Gastroesophageal sphincter (tissue), 4 donors: ENCODE data around the gene MAP7. TPM values are rescaled to one million over a fixed set of nuclear protein-coding genes. Genes with fewer than 3 reads are reported as not detected.

Source experiments
- ATAC-seq: fragments of 150-250 bp; one replicate; pipeline ENCODE4 v1.9.1; 2016; ENCODE audit warnings: mild to moderate bottlenecking, moderate library complexity
- H3K27ac ChIP-seq, 4 donors: fragments of 200-600 bp; sonication (generic) in 3 of 4; 1 replicate in 3 of 4; 2 replicates in 1 of 4; pipeline ENCODE4 v1.5.1; 2016 to 2019
- H3K27me3 ChIP-seq: fragments of 200-600 bp; sonication (generic); one replicate; pipeline ENCODE4 v1.5.1; 2019
- H3K36me3 ChIP-seq, 2 donors: fragments of 200-600 bp; sonication (generic); one replicate each; pipeline ENCODE4 v1.5.1; 2019; ENCODE audit warnings: control low read depth in 1 of 2
- H3K4me1 ChIP-seq, 3 donors: fragments of 200-600 bp; sonication (generic); 1 replicate in 2 of 3; 2 replicates in 1 of 3; pipeline ENCODE4 v1.5.1; 2016 to 2019; ENCODE audit warnings: control low read depth in 2 of 3
- H3K4me3 ChIP-seq, 2 donors: fragments of 200-600 bp; sonication (generic); one replicate each; pipeline ENCODE4 v1.5.1; 2019; ENCODE audit warnings: mild to moderate bottlenecking in 1 of 2, moderate library complexity in 1 of 2
- H3K9me3 ChIP-seq, 3 donors: fragments of 200-600 bp; sonication (generic); one replicate each; pipeline ENCODE4 v1.5.1; 2017 to 2019; ENCODE audit warnings: control low read depth in 2 of 3
- EP300 ChIP-seq: sonication (generic); formaldehyde crosslinking; IDR thresholded peaks from one replicate; pipeline ENCODE4 v1.6.1; 2017; ENCODE audit warnings: antibody characterized with exemption, mild to moderate bottlenecking
- POLR2A ChIP-seq, 2 donors: fragments of 450-650 bp; IDR thresholded peaks; one replicate each; pipeline ENCODE4 v1.6.1; 2017; ENCODE audit warnings: antibody characterized with exemption in 2 of 2, mild to moderate bottlenecking in 2 of 2, moderate library complexity in 1 of 2
- POLR2AphosphoS5 ChIP-seq: sonication (generic); formaldehyde crosslinking; IDR thresholded peaks from one replicate; pipeline ENCODE4 v1.6.1; 2017; ENCODE audit warnings: antibody characterized with exemption
- WGBS, 2 donors: methylation state at CpG; one replicate each; pipeline ENCODE4 v1.1.5; 2018; ENCODE audit warnings: low coverage in 1 of 2; 5-methylcytosine and 5-hydroxymethylcytosine counted together
- total RNA-seq, 4 donors: library from RNA; depleted of rRNA; stranded (reverse); fragments of >200 nt; gene quantifications; one replicate each; pipeline ENCODE4 v1.1.0, GENCODE V29; 2016
- TF ChIP-seq, protein P1 (sequence below), 4 experiments: fragments of 200-600 bp in 2 of 4; fragments of 450-650 bp in 2 of 4; sonication (generic) in 1 of 4; IDR thresholded peaks; one replicate each; pipeline ENCODE4 v1.5.1; 2017 to 2019; ENCODE audit warnings: antibody characterized with exemption in 4 of 4, mild to moderate bottlenecking in 2 of 4, moderate library complexity in 2 of 4

Gene MAP7
- total RNA-seq, 4 donors from 2014 or later: 1.1 to 6.7 (median 4.3) TPM

- TF ChIP-seq, protein P1, sequence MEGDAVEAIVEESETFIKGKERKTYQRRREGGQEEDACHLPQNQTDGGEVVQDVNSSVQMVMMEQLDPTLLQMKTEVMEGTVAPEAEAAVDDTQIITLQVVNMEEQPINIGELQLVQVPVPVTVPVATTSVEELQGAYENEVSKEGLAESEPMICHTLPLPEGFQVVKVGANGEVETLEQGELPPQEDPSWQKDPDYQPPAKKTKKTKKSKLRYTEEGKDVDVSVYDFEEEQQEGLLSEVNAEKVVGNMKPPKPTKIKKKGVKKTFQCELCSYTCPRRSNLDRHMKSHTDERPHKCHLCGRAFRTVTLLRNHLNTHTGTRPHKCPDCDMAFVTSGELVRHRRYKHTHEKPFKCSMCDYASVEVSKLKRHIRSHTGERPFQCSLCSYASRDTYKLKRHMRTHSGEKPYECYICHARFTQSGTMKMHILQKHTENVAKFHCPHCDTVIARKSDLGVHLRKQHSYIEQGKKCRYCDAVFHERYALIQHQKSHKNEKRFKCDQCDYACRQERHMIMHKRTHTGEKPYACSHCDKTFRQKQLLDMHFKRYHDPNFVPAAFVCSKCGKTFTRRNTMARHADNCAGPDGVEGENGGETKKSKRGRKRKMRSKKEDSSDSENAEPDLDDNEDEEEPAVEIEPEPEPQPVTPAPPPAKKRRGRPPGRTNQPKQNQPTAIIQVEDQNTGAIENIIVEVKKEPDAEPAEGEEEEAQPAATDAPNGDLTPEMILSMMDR (IDR thresholded peaks at IDR 0.05): no peak
- TF ChIP-seq POLR2AphosphoS5 (no peak), POLR2A (IDR thresholded peaks at IDR 0.05) (no peak), EP300 (no peak)
- WGBS, 2 donors: 60 to 79% methylated on average over 3 to 5 of the region's 5 CpGs
- Histone ChIP-seq H3K36me3 (no peaks in the 10 kb centered on the region), H3K27me3 (no peaks in the 10 kb centered on the region), H3K4me3 (no peak overlapping the region), H3K4me1 (no peaks in the 10 kb centered on the region), H3K27ac (no peak overlapping the region), H3K9me3 (no peaks in the 10 kb centered on the region)
- ATAC-seq: no peak
These were observed 44.0 kb downstream of the MAP7 start for GRCh38 chr6:136506124-136506799.

GRCh38 chr6:136503303-136504029 lies 46.8 kb downstream of the MAP7 start:
- Histone ChIP-seq H3K4me3 (no peak overlapping the region), H3K4me1 (no peaks in the 10 kb centered on the region), H3K27me3 (no peaks in the 10 kb centered on the region), H3K9me3 (no peaks in the 10 kb centered on the region), H3K36me3 (no peaks in the 10 kb centered on the region), H3K27ac (no peak overlapping the region)
- WGBS, 2 donors: 52 to 67% methylated on average over 6 of the region's 6 CpGs
- TF ChIP-seq, protein P1 (IDR thresholded peaks at IDR 0.05): no peak
- TF ChIP-seq POLR2AphosphoS5 (no peak), POLR2A (IDR thresholded peaks at IDR 0.05) (no peak), EP300 (no peak)
- no peak for ATAC-seq

GRCh38 chr6:136502786-136503185 lies 47.4 kb downstream of the MAP7 start:
- Histone ChIP-seq H3K27me3 (no peaks in the 10 kb centered on the region), H3K4me3 (no peak overlapping the region), H3K36me3 (no peaks in the 10 kb centered on the region), H3K9me3 (no peaks in the 10 kb centered on the region), H3K4me1 (no peaks in the 10 kb centered on the region), H3K27ac (no peak overlapping the region)
- ATAC-seq: no peak
- no peak for TF ChIP-seq POLR2A (IDR thresholded peaks at IDR 0.05)
- TF ChIP-seq, protein P1 (IDR thresholded peaks at IDR 0.05): no peak
- no peak for TF ChIP-seq POLR2AphosphoS5

DNA sequence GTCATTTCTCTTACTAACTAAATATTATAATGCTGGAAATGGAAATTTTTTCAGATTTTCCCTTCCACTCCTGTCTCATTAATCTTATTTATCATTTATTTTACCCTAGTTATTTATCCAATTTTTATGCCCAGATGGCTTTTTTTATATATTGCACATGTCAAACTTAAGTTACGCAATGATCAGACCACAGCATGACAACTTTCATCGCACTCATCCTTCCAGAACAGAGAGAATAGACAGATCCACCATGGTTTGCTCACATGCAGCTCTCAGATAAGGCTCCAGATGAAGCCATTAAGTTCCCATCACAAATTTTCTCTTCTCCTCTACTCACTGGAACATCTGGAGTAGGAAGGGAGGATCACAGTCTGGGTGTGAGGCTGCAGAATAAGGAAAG lies 48.7 kb downstream of the MAP7 start:
- Histone ChIP-seq H3K4me1 (no peaks in the 10 kb centered on the region), H3K4me3 (no peak overlapping the region), H3K36me3 (no peaks in the 10 kb centered on the region), H3K9me3 (no peaks in the 10 kb centered on the region), H3K27ac (no peak overlapping the region), H3K27me3 (no peaks in the 10 kb centered on the region)
- WGBS, 2 donors: 66 to 100% methylated on average over 1 to 2 of the region's 2 CpGs
- TF ChIP-seq, protein P1 (IDR thresholded peaks at IDR 0.05): no peak
- TF ChIP-seq POLR2AphosphoS5: no peak
- TF ChIP-seq POLR2A (IDR thresholded peaks at IDR 0.05): no peak
- no peak for TF ChIP-seq EP300
- ATAC-seq: no peak

DNA sequence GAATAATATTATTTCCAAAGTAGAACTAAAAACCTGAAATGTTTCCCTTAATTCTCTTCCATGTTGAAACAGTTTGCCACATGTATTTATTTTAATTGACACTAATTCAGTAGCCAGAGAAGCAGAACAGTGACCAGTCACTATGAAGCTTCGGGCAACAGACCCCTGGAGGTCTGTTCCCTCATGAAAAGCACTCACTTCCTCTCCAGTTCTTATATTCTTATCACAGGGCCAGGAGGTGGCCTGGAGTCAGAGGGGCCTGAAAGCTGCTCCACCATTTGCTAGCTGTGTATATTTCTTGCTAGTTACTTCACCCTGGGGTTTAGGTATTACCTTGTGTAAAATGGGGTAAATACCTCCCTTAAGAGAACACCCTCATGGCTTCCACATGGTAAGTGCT lies 49.1 kb downstream of the MAP7 start:
- Histone ChIP-seq H3K27ac (no peak overlapping the region), H3K9me3 (no peaks in the 10 kb centered on the region), H3K27me3 (no peaks in the 10 kb centered on the region), H3K36me3 (no peaks in the 10 kb centered on the region), H3K4me3 (no peak overlapping the region), H3K4me1 (no peaks in the 10 kb centered on the region)
- no peak for ATAC-seq
- TF ChIP-seq EP300: no peak
- no peak for TF ChIP-seq POLR2A (IDR thresholded peaks at IDR 0.05)
- TF ChIP-seq, protein P1 (IDR thresholded peaks at IDR 0.05): no peak
- TF ChIP-seq POLR2AphosphoS5: no peak
- 50 to 63% methylated on average over 1 of the region's 1 CpG for WGBS, 2 donors
